GM13977 (cell line): Measurements from ENCODE around the gene CASP6.

Experiments
- DNase-seq: peaks from one replicate; pipeline ENCODE4 v3.0.0; 2012; ENCODE audit warnings: low spot score
- CTCF ChIP-seq: IDR thresholded peaks from 2 replicates; pipeline ENCODE4 v1.5.1; 2012; ENCODE audit warnings: mild to moderate bottlenecking, control low read depth; ENCODE audit not compliant: insufficient read depth; ENCODE audit errors: extremely low read depth, missing control alignments
- in situ Hi-C: fragments of 300-500 bp; cut with MboI; formaldehyde crosslinking; loops from one replicate; pipeline ENCODE4 v1.12.0; 2022; ENCODE audit warnings: low sequenced_read_pairs, low pct_unique_long_range_greater_than_20kb, mixed read lengths, inconsistent platforms; ENCODE audit not compliant: unreplicated experiment

Gene CASP6

GRCh38 chr4:109702950-109703663 lies at the start of gene CASP6:
Gene CASP6, minus strand, starts transcription at chr4:109703445. Its CDS starts 50 bp downstream, at chr4:109703395.
- peak; percentile 83 for DNase-seq

DNA sequence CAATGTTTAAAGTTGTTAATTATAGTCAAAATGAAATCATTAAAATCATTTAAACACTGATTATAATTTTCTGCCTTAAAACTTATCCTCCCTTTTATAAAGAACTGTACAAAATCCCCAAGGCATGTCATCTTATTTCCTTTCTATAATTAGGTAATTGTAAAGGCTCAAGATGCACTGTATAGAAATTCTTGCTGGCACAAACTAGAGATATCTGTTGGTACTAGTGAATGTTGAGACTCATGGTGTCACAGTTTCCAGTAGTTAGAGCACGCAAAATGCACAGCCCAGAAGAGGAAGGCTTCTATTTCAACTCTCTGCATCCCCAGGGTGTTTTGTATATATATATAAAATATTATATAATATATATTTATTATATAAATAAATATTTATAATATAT lies 49.3 kb upstream of the CASP6 start:
- in situ Hi-C loops, result no loop called here
- no peak for DNase-seq
- no peak for TF ChIP-seq CTCF

More at GRCh38 chr4:109702950-109703663, at the start of gene CASP6:
- peak; percentile 78 for TF ChIP-seq CTCF
- in situ Hi-C loops, result no loop called here

GRCh38 chr4:109751852-109752251 lies 48.6 kb upstream of the CASP6 start:
- in situ Hi-C loops, result no loop called here
- no peak for DNase-seq
- TF ChIP-seq CTCF, result no peak

GRCh38 chr4:109750652-109751244 lies 47.5 kb upstream of the CASP6 start:
- no peak for TF ChIP-seq CTCF
- no peak for DNase-seq
- in situ Hi-C loops, result no loop called here

DNA sequence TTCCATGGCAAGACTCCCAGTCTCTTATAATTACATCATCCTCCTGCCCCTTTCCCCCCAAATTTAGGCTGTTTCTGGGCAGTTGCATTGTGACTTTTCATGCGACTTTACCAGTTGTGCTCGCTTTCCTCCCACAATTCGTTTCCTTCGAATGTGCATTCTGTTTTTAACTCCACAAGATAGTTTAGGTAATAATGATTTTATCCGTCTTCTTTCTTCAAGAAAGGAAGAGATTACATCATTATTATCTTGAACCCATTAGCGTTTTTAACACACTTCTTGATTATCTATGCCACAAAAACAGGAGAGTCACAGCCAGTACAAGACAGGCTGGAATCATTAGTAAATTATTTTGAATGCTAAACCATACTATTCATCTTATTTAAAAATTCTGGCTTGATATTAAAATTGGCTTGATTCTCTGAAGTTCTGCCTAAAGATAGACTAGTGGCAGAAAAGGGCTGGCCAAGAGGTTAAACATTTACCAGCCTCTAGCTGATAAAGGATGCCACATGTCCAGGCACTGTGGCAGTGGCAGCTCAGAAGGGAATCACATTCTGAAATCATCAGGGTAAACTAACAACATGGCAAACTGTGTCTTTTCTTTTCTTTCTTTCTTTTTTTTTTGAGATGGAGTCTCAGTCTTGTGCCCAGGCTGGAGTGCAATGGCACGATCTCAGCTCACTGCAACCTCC lies 46.3 kb upstream of the CASP6 start:
- in situ Hi-C loops, result no loop called here
- no peak for DNase-seq
- no peak for TF ChIP-seq CTCF

- no peak for TF ChIP-seq CTCF
- in situ Hi-C loops, result no loop called here
- DNase-seq, result no peak
Measured at GRCh38 chr4:109748114-109748513, 44.9 kb upstream of the CASP6 start.
